GM15510 (cell line): ENCODE results near the gene FOXL3.

ENCODE experiments used
- POLR2A ChIP-seq: IDR thresholded peaks from 3 replicates; pipeline ENCODE4 v1.6.1; 2011; ENCODE audit warnings: borderline replicate concordance; ENCODE audit not compliant: insufficient read length; ENCODE audit errors: extremely low read depth

The FOXL3 gene

DNA sequence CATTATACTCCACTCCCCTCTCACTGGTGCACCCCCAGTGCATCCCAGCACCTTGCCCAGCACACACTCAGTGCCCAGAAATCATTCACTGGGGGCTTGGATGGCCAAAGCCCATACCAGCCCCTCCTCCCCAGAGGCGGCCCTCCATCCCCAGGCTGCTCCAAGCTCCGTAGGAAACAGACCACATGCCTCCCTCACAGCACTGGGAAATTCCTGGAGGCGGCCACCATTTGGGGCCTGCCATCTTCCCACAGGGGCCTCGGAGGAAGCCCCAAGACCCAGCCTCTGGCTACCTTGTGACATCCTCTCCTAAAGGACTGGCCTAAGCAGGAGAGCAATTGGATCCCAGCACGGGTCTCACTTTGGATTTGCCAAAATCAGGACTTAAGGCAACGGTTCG, 49.7 kb downstream of the FOXL3 start:
- no peak for TF ChIP-seq POLR2A

DNA sequence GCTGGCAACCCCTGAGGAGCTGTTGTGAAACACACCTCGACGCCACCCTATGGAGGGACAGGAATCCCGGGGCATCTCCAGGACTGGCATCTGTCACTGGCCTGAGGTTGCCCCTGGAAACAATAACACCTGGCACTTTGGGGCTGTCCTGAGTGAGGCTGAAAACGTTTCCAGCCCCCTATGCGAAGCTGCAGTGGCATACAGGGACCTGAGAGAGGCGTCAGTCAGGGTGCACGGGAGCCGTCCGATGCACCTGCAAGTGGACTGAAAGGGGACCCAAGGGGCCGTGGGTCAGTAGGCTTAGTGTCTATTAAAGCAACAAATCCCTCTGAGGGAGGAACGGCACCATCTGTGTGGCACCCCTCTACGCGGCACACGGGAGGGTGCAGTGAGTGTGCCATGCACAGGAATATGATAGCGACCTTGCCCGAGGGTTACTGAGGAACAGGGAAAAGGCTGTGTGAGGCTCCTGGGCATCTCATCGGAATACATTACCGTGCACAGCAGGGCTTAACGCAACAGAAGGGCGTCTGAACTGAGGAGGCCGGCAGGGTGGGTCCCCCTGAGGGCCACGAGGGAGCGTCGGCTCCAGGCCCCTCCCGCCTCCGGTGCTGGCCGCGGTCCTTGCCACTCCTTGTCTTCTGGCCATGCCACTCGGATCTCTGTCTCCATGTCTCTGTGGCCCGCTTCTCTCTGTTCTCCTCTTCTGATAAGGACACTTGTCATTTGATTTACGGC, 50.4 kb downstream of the FOXL3 start:
- no peak for TF ChIP-seq POLR2A
